WERI-Rb-1 (cell line): ENCODE measurements around the gene TRPM8.
"Not testable (repeated sequence)": the region's sequence is repeated elsewhere in the genome, so short reads cannot be mapped to it uniquely, and the experiment has no call there.

ENCODE experiments used
- DNase-seq: peaks from one replicate; pipeline ENCODE4 v3.0.0-alpha.2; 2020
- H3K27ac ChIP-seq: fragments of 250-450 bp; sonication (Bioruptor Pico); 2 replicates; pipeline ENCODE4 v1.5.1; 2020; ENCODE audit warnings: mild to moderate bottlenecking, moderate library complexity
- H3K27me3 ChIP-seq: fragments of 250-450 bp; sonication (Bioruptor Pico); 2 replicates; pipeline ENCODE4 v1.5.1; 2021; ENCODE audit warnings: mild to moderate bottlenecking, low read depth, moderate library complexity; ENCODE audit not compliant: insufficient read depth, severe bottlenecking
- H3K36me3 ChIP-seq: fragments of 250-450 bp; sonication (Bioruptor Pico); 2 replicates; pipeline ENCODE4 v1.5.1; 2020; ENCODE audit warnings: mild to moderate bottlenecking, moderate library complexity
- H3K4me3 ChIP-seq: 2 replicates; pipeline ENCODE4 v1.5.1; 2011; ENCODE audit warnings: low read depth, mild to moderate bottlenecking, control low read depth, low read length
- H3K9me3 ChIP-seq: fragments of 250-450 bp; sonication (Bioruptor Pico); 2 replicates; pipeline ENCODE4 v1.5.1; 2021; ENCODE audit warnings: mild to moderate bottlenecking, moderate library complexity; ENCODE audit not compliant: severe bottlenecking
- TF ChIP-seq, protein P1 (sequence below): IDR thresholded peaks from 2 replicates; pipeline ENCODE4 v1.5.1; 2011; ENCODE audit warnings: low read depth, mild to moderate bottlenecking, control low read depth, inconsistent platforms, low read length

TRPM8 gene

GRCh38 chr2:233917116-233917515 is at the start of gene TRPM8:
Gene TRPM8, plus strand, starts transcription at chr2:233917373. Its CDS starts 9,165 bp downstream, at chr2:233926538.
- TF ChIP-seq, protein P1, sequence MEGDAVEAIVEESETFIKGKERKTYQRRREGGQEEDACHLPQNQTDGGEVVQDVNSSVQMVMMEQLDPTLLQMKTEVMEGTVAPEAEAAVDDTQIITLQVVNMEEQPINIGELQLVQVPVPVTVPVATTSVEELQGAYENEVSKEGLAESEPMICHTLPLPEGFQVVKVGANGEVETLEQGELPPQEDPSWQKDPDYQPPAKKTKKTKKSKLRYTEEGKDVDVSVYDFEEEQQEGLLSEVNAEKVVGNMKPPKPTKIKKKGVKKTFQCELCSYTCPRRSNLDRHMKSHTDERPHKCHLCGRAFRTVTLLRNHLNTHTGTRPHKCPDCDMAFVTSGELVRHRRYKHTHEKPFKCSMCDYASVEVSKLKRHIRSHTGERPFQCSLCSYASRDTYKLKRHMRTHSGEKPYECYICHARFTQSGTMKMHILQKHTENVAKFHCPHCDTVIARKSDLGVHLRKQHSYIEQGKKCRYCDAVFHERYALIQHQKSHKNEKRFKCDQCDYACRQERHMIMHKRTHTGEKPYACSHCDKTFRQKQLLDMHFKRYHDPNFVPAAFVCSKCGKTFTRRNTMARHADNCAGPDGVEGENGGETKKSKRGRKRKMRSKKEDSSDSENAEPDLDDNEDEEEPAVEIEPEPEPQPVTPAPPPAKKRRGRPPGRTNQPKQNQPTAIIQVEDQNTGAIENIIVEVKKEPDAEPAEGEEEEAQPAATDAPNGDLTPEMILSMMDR: no peak
- DNase-seq: no peak
- Histone ChIP-seq H3K27ac (no peak within 1 kb of the TSS), H3K27me3 (no peaks in the 10 kb centered on the region), H3K9me3 (no peaks in the 10 kb centered on the region), H3K36me3 (no peaks in the 10 kb centered on the region), H3K4me3 (no peak within 1 kb of the TSS)

- Histone ChIP-seq H3K36me3 (no peaks in the 10 kb centered on the region), H3K4me3 (no peak within 1 kb of the TSS), H3K27ac (no peak within 1 kb of the TSS), H3K9me3 (no peaks in the 10 kb centered on the region), H3K27me3 (no peaks in the 10 kb centered on the region)
- DNase-seq: no peak
- TF ChIP-seq, protein P1: no peak
Observed at GRCh38 chr2:233867993-233868532, 49.1 kb upstream of the TRPM8 start, which contains the start of gene MSL3B. Gene MSL3B, minus strand, starts transcription at chr2:233868386.

DNA sequence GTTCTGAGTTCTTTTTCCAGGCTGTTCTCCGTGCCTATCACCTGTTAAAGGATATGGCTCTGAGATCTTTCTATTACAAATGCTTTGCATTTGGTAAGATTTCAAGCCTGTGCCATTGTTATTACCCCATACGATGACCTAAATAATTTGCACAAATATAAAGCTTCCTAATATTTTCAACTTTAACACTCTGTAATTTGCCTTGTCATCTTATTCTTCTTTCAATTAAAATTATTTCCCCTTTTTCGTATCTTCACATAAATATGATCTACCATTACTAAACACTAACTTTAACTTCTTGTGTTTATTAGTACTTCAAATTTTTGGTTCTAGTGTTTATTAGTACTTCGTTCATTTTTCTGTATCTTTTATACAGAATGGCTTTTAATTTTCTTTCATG is 45.7 kb upstream of the TRPM8 start:
- H3K27me3 ChIP-seq: no peaks in the 10 kb centered on the region
- no peak for DNase-seq
- peaks cover 7% of the 10 kb centered on the region for H3K9me3 ChIP-seq
- no peak overlapping the region for H3K27ac ChIP-seq
- TF ChIP-seq, protein P1: no peak
- no peak overlapping the region for H3K4me3 ChIP-seq
- H3K36me3 ChIP-seq: no peaks in the 10 kb centered on the region

- H3K4me3 ChIP-seq, H3K9me3 ChIP-seq, H3K27me3 ChIP-seq, DNase-seq, H3K36me3 ChIP-seq, H3K27ac ChIP-seq: not testable (repeated sequence)
Observed at GRCh38 chr2:233872125-233872524, 45.0 kb upstream of the TRPM8 start.

GRCh38 chr2:233882353-233882752 is 34.8 kb upstream of the TRPM8 start:
- H3K4me3 ChIP-seq: no peak overlapping the region
- no peak overlapping the region for H3K27ac ChIP-seq
- TF ChIP-seq, protein P1: no peak
- no peaks in the 10 kb centered on the region for H3K36me3 ChIP-seq
- H3K27me3 ChIP-seq: no peaks in the 10 kb centered on the region
- H3K9me3 ChIP-seq: no peaks in the 10 kb centered on the region
- DNase-seq: no peak

DNA sequence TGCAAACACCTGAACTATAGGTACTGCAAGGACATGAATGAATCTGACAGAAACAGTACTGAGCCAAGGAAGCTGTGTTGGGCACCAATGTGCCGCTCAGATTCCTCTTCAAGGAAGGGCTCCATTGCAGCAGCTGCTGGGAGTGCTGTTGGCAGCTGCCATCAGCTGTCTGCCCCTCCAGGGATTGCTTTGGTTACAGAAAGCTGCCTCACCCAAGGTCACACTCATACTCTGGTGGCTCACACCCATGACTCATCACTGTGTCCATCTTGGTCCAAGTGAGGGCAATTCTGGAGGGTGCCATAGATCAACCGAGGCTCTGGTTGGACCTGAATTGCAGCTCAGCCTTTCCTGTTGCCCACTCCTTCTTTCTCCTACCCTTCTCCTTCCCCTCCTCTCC is 24.4 kb upstream of the TRPM8 start:
- no peaks in the 10 kb centered on the region for H3K27me3 ChIP-seq

GRCh38 chr2:233896253-233896652 is 20.9 kb upstream of the TRPM8 start:
- not testable (repeated sequence) for H3K27me3 ChIP-seq

More for the DNA sequence above, 24.4 kb upstream of the TRPM8 start:
- Histone ChIP-seq H3K27ac (no peak overlapping the region; the same call in 1 of the 2 replicates), H3K4me3 (no peak overlapping the region), H3K36me3 (no peaks in the 10 kb centered on the region), H3K9me3 (no peaks in the 10 kb centered on the region)
- TF ChIP-seq, protein P1: no peak
- no peak for DNase-seq

More at GRCh38 chr2:233896253-233896652, 20.9 kb upstream of the TRPM8 start:
- not testable (repeated sequence) for H3K4me3 ChIP-seq, H3K27ac ChIP-seq, DNase-seq, H3K9me3 ChIP-seq, H3K36me3 ChIP-seq
